ENCODE results near the gene DNAJB13.

The DNAJB13 gene

DNA sequence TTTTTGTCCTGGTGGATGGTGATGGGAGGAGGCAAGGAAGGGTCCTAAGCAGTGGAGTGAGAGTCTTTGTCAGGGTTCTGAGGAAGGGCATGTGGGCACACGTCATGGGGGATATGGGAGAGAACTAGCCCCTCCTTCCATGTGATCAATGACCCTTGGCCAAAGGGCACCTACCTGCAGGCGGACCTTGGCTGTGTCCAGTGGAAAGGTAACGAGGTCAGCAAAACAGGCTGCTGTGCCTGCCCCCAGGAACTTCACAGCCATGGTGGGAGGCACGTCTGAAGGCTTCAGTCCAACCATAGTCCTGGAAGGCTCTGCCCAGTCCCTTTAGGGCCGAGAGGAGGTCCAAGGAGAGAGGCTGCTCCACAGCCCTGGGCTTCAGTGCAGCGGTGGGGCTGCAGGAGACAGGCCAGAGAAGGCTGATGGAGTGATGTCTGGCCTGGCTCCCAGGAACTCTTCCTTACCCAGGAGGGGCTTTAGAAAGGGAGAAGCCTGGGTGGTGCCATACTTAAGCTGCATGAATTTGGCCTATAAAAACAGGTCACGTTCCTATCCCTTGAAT, 56.0 kb downstream of the DNAJB13 start:
- H3K4me1 ChIP-seq (ENCODE audit: low read depth, poor library complexity, severe bottlenecking), result no peaks in the 10 kb centered on the region
- H4K20me1 ChIP-seq (ENCODE audit: insufficient read depth), result no peaks in the 10 kb centered on the region
- H3K79me2 ChIP-seq (ENCODE audit: insufficient read depth, low read depth), result no peaks in the 10 kb centered on the region
- no peak overlapping the region for H3K4me2 ChIP-seq
- no peaks in the 10 kb centered on the region for H3K36me3 ChIP-seq (ENCODE audit: insufficient read depth)
- no peaks in the 10 kb centered on the region for H3K27me3 ChIP-seq (ENCODE audit: insufficient read depth, low read depth)
- TF ChIP-seq, protein P1, sequence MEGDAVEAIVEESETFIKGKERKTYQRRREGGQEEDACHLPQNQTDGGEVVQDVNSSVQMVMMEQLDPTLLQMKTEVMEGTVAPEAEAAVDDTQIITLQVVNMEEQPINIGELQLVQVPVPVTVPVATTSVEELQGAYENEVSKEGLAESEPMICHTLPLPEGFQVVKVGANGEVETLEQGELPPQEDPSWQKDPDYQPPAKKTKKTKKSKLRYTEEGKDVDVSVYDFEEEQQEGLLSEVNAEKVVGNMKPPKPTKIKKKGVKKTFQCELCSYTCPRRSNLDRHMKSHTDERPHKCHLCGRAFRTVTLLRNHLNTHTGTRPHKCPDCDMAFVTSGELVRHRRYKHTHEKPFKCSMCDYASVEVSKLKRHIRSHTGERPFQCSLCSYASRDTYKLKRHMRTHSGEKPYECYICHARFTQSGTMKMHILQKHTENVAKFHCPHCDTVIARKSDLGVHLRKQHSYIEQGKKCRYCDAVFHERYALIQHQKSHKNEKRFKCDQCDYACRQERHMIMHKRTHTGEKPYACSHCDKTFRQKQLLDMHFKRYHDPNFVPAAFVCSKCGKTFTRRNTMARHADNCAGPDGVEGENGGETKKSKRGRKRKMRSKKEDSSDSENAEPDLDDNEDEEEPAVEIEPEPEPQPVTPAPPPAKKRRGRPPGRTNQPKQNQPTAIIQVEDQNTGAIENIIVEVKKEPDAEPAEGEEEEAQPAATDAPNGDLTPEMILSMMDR (conservative IDR thresholded peaks at IDR 0.05; ENCODE audit: low read depth, low read length), result no peak
- no peak overlapping the region for H3K9ac ChIP-seq
- no peak overlapping the region for H2AFZ ChIP-seq (ENCODE audit: low read depth)
- H3K27ac ChIP-seq, result no peak overlapping the region
- no peak overlapping the region for H3K4me3 ChIP-seq (IDR thresholded peaks at IDR 0.05; ENCODE audit: insufficient read depth, low read depth, low read length)

DNA sequence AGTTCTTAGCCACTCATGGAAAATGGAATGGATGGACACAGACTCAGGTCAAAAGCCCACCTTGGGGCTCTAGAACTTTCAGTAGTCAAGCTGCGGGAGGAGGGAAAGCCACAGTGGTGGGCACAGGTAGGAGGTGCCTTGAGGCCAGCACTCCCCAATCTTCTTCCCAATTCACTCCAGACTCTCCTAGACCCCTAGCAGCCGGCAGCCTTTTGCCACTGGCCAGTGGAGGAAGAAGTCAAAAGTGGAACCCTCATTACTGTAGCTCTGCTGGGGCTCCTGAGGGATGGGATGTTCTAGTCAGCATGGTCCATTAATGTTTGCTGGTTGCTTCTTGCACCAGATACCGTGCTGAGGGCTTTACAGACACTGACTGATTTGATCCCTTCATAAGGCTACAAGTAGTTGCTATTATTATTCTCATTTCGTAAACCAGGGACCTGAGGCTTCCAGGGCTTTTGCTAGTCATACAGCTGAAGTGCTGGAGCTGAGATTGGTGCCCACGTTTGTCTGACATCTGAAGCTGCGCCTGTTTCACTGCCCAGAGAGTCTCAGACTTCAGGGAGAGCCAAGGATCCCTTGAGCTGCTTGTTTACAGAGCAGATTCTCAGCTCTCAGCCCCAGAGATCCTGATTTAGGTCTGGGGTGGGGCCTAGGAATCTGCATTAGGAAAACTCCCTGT, 57.0 kb downstream of the DNAJB13 start:
- H3K27ac ChIP-seq, result no peak overlapping the region
- no peaks in the 10 kb centered on the region for H4K20me1 ChIP-seq (ENCODE audit: insufficient read depth)
- H3K36me3 ChIP-seq (ENCODE audit: insufficient read depth), result no peaks in the 10 kb centered on the region
- no peak overlapping the region for H3K9ac ChIP-seq
- H3K4me3 ChIP-seq (IDR thresholded peaks at IDR 0.05; ENCODE audit: insufficient read depth, low read depth, low read length), result no peak overlapping the region
- no peaks in the 10 kb centered on the region for H3K4me1 ChIP-seq (ENCODE audit: low read depth, poor library complexity, severe bottlenecking)
- no peaks in the 10 kb centered on the region for H3K79me2 ChIP-seq (ENCODE audit: insufficient read depth, low read depth)
- TF ChIP-seq, protein P1 (conservative IDR thresholded peaks at IDR 0.05; ENCODE audit: low read depth, low read length), result no peak
- no peak overlapping the region for H3K4me2 ChIP-seq
- no peak overlapping the region for H2AFZ ChIP-seq (ENCODE audit: low read depth)
- no peaks in the 10 kb centered on the region for H3K27me3 ChIP-seq (ENCODE audit: insufficient read depth, low read depth)

DNA sequence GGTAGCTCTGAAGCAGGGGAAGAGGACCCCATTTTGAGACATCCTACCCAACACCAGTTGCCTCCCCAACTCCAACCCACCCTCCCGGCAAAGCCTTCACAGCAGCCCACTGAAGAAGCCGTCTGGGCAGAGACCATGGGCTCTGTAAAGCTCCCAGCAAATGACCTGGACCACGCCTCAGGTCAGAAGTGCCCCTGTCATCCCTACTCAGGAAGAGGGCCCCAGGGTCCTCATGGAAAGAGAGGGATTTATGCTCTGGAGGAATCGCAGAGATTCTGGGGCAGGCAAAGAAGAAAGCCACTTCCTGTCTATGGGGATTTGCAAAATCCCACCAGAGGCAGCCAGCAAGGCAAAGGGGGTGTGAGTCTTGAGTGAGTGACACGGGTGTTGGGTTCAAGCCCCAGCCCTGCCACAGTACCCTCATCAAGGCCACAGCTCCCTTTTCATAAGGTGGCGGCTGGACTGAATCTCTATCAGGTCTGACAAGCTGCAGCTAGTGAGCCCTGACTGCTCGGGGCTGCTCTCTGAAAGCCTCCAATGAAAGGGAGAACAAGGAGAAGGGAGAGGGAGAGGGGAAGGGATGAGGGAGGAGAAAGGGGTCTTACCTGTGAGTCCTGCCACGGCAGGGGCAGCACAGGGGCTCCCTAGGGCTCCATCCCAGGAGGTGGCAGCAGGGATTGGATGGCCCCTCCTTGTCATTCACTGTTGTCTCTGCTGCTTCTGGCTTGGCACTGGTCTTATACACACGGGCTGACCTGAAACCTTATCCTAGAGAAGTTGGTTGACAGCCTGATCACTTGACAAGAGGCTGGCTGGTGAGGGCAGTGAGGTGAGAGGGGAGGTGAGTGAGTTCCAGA, 57.8 kb downstream of the DNAJB13 start, which contains the start of gene UCP3:
TSS of gene UCP3 (minus strand) at position 713 of the 857 bp plus-strand sequence. CDS start 2,043 bp downstream, outside the sequence.
- Histone ChIP-seq H3K27ac (no peak within 1 kb of the TSS), H3K4me3 (IDR thresholded peaks at IDR 0.05; ENCODE audit: insufficient read depth, low read depth, low read length) (no peak within 1 kb of the TSS), H3K79me2 (ENCODE audit: insufficient read depth, low read depth) (no peaks in the 10 kb centered on the region), H3K9ac (no peak within 1 kb of the TSS), H3K4me1 (ENCODE audit: low read depth, poor library complexity, severe bottlenecking) (no peaks in the 10 kb centered on the region), H4K20me1 (ENCODE audit: insufficient read depth) (no peaks in the 10 kb centered on the region), H3K36me3 (ENCODE audit: insufficient read depth) (no peaks in the 10 kb centered on the region), H3K4me2 (no peak within 1 kb of the TSS), H2AFZ (ENCODE audit: low read depth) (no peak within 1 kb of the TSS), H3K27me3 (ENCODE audit: insufficient read depth, low read depth) (no peaks in the 10 kb centered on the region)
- TF ChIP-seq, protein P1 (conservative IDR thresholded peaks at IDR 0.05; ENCODE audit: low read depth, low read length), result no peak

DNA sequence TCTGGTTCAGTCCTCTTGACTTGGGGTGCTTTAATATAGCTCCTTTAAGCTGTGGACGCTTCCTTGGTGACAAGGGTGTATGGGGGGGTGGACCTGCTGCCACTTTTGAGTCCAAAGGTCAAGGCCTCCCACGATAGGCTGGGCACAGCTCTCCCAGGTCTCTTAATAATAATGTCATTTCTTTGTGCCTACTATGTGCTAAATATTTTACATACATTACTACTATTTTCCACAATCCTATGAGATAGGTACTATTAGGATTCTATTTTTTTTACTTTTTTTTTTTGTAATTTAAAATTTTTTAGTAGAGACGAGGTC, 58.4 kb downstream of the DNAJB13 start:
- Histone ChIP-seq H3K4me3 (IDR thresholded peaks at IDR 0.05; ENCODE audit: insufficient read depth, low read depth, low read length) (no peak overlapping the region), H3K27ac (no peak overlapping the region), H3K27me3 (ENCODE audit: insufficient read depth, low read depth) (no peaks in the 10 kb centered on the region), H4K20me1 (ENCODE audit: insufficient read depth) (no peaks in the 10 kb centered on the region), H2AFZ (ENCODE audit: low read depth) (no peak overlapping the region), H3K4me1 (ENCODE audit: low read depth, poor library complexity, severe bottlenecking) (no peaks in the 10 kb centered on the region), H3K36me3 (ENCODE audit: insufficient read depth) (no peaks in the 10 kb centered on the region), H3K79me2 (ENCODE audit: insufficient read depth, low read depth) (no peaks in the 10 kb centered on the region), H3K4me2 (no peak overlapping the region), H3K9ac (no peak overlapping the region)
- TF ChIP-seq, protein P1 (conservative IDR thresholded peaks at IDR 0.05; ENCODE audit: low read depth, low read length), result no peak

Data from KMS-11 (cell line).